Upper lobe of left lung (tissue), 6 donors: ENCODE results near the gene FGD2. TPM values are rescaled to one million over a fixed set of nuclear protein-coding genes. Genes with fewer than 3 reads are reported as not detected.
A peak's percentile ranks its signal among the peaks of the same experiment; 100 is the strongest.

ENCODE experiments used
- ATAC-seq, 2 donors: fragments of 200-7000 bp; cut with Tn5 transposase; one replicate each; pipeline ENCODE4 v1.9.1; 2022; ENCODE audit warnings: mild to moderate bottlenecking in 2 of 2, moderate library complexity in 2 of 2; ENCODE audit not compliant: low FRiP score in 2 of 2
- DNase-seq, 2 donors: peaks; one replicate each; pipeline ENCODE4 v3.0.0-alpha.2; 2019 to 2020
- H3K27ac ChIP-seq, 4 donors: fragments of 200-600 bp; sonication (generic); one replicate each; pipeline ENCODE4 v1.5.1; 2016 to 2019
- H3K27me3 ChIP-seq, 4 donors: fragments of 200-600 bp; sonication (generic); one replicate each; pipeline ENCODE4 v1.5.1; 2017 to 2019
- H3K36me3 ChIP-seq, 4 donors: fragments of 200-600 bp; sonication (generic); one replicate each; pipeline ENCODE4 v1.5.1; 2016 to 2019
- H3K4me1 ChIP-seq, 4 donors: fragments of 200-600 bp; sonication (generic); one replicate each; pipeline ENCODE4 v1.5.1; 2018 to 2019
- H3K4me3 ChIP-seq, 4 donors: fragments of 200-600 bp; sonication (generic); one replicate each; pipeline ENCODE4 v1.5.1; 2017 to 2019; ENCODE audit warnings: mild to moderate bottlenecking in 2 of 4, moderate library complexity in 1 of 4
- H3K9me3 ChIP-seq, 4 donors: fragments of 200-600 bp; sonication (generic); one replicate each; pipeline ENCODE4 v1.5.1; 2018 to 2019
- EP300 ChIP-seq, 4 donors: sonication (generic); formaldehyde crosslinking; IDR thresholded peaks; one replicate each; pipeline ENCODE4 v1.5.1; 2017; ENCODE audit warnings: antibody characterized with exemption in 4 of 4, control low read depth in 2 of 4
- POLR2A ChIP-seq, 4 donors: fragments of 450-650 bp; IDR thresholded peaks; one replicate each; pipeline ENCODE4 v1.5.1; 2016 to 2017; ENCODE audit warnings: antibody characterized with exemption in 4 of 4, mild to moderate bottlenecking in 2 of 4
- POLR2AphosphoS5 ChIP-seq, 2 donors: sonication (generic); formaldehyde crosslinking; IDR thresholded peaks; one replicate each; pipeline ENCODE4 v1.5.1; 2017; ENCODE audit warnings: antibody characterized with exemption in 2 of 2
- WGBS, 2 donors: methylation state at CpG; one replicate each; pipeline ENCODE4 v1.1.5; 2017 to 2018; 5-methylcytosine and 5-hydroxymethylcytosine counted together
- total RNA-seq, 6 donors: library from RNA; depleted of rRNA in 4 of 6; stranded (reverse); fragments of >200 nt in 4 of 6; gene quantifications; one replicate each; pipeline versions ENCODE4 v1.1.0 to v1.2.1, GENCODE V29; 2016 to 2021
- TF ChIP-seq, protein P1 (sequence below), 6 experiments: fragments of 450-650 bp in 4 of 6; fragments of 200-600 bp in 2 of 6; sonication (generic) in 2 of 6; IDR thresholded peaks; one replicate each; pipeline ENCODE4 v1.5.1; 2016 to 2019; ENCODE audit warnings: antibody characterized with exemption in 6 of 6
- donor health status: DM: no; HTN: no; CAD: no; lungs with moderate emphysema.
- donor health status: DM: no; HTN: yes; CAD: no; lungs with severe emphysema.

The FGD2 gene
- total RNA-seq, 6 donors from 2014 or later = 50.8 to 204 (median 92.3) TPM

DNA sequence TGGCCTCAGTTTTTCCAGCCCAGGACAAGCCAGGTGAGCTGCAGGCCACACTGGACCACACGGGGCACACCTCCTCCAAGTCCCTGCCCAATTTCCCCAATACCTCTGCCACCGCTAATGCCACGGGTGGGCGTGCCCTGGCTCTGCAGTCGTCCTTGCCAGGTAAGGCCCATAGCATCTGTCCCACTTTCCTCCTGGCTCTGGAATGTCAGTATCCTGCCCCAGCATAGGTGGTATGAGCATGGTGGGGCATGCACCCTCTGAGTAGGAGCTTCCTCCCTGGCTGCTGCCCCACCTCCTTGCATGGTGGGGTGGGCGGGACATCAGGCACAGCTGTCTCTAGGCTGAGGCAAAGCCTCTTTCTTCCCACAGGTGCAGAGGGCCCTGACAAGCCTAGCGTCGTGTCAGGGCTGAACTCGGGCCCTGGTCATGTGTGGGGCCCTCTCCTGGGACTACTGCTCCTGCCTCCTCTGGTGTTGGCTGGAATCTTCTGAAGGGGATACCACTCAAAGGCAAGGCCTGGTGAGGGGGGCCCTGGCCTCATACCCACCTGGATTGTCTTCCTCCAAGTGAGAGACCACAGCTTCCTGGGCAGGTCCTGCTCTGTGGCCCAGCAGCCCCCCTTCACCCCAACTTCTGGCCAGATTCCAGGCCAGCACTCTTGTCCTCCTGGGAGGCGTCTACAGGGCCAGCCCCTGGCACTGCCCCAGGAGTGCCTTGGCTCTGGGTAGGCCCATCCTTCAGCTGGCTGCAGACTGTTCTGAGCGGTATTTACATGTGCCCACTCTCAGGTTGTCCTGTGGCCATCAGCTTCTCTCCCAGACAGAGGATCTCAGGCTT, 41.8 kb upstream of the FGD2 start:
- 63 to 100% methylated on average over 5 to 9 of the region's 11 CpGs for WGBS, 2 donors
- TF ChIP-seq, protein P1, sequence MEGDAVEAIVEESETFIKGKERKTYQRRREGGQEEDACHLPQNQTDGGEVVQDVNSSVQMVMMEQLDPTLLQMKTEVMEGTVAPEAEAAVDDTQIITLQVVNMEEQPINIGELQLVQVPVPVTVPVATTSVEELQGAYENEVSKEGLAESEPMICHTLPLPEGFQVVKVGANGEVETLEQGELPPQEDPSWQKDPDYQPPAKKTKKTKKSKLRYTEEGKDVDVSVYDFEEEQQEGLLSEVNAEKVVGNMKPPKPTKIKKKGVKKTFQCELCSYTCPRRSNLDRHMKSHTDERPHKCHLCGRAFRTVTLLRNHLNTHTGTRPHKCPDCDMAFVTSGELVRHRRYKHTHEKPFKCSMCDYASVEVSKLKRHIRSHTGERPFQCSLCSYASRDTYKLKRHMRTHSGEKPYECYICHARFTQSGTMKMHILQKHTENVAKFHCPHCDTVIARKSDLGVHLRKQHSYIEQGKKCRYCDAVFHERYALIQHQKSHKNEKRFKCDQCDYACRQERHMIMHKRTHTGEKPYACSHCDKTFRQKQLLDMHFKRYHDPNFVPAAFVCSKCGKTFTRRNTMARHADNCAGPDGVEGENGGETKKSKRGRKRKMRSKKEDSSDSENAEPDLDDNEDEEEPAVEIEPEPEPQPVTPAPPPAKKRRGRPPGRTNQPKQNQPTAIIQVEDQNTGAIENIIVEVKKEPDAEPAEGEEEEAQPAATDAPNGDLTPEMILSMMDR (IDR thresholded peaks at IDR 0.05) = no peak
- TF ChIP-seq POLR2A (IDR thresholded peaks at IDR 0.05) = no peak
- no peak for TF ChIP-seq POLR2AphosphoS5 (IDR thresholded peaks at IDR 0.05)
- no peak for TF ChIP-seq EP300 (IDR thresholded peaks at IDR 0.05)
- Histone ChIP-seq H3K27me3 (no peaks in the 10 kb centered on the region), H3K9me3 (no peaks in the 10 kb centered on the region), H3K4me1 (peaks cover 17 to 47% (median 22%) of the 10 kb centered on the region in 4 donors), H3K36me3 (peaks cover 11 to 22% (median 18%) of the 10 kb centered on the region in 4 donors), H3K4me3 (no peak overlapping the region), H3K27ac (peak overlapping the region in 1 of 4 donors; percentile 40)
- DNase-seq (peak in 1 of 2 donors; percentile 67), ATAC-seq (peak in 1 of 2 donors; percentile 25)

DNA sequence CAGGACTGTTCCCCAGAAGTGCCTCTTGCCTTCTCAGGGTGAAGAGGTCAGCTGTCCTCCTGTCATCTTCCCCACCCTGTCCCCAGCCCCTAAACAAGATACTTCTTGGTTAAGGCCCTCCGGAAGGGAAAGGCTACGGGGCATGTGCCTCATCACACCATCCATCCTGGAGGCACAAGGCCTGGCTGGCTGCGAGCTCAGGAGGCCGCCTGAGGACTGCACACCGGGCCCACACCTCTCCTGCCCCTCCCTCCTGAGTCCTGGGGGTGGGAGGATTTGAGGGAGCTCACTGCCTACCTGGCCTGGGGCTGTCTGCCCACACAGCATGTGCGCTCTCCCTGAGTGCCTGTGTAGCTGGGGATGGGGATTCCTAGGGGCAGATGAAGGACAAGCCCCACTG, 41.1 kb upstream of the FGD2 start:
- Histone ChIP-seq H3K9me3 (no peaks in the 10 kb centered on the region), H3K27me3 (no peaks in the 10 kb centered on the region), H3K36me3 (peaks cover 17 to 29% (median 25%) of the 10 kb centered on the region in 4 donors), H3K27ac (peak overlapping the region in 1 of 4 donors; percentile 40), H3K4me1 (peaks cover 17 to 51% (median 24%) of the 10 kb centered on the region in 4 donors), H3K4me3 (no peak overlapping the region)
- ATAC-seq = no peak
- DNase-seq = no peak
- no peak for TF ChIP-seq POLR2AphosphoS5 (IDR thresholded peaks at IDR 0.05)
- no peak for TF ChIP-seq EP300 (IDR thresholded peaks at IDR 0.05)
- TF ChIP-seq, protein P1 (IDR thresholded peaks at IDR 0.05) = no peak
- no peak for TF ChIP-seq POLR2A (IDR thresholded peaks at IDR 0.05)
- 75 to 100% methylated on average over 1 to 5 of the region's 6 CpGs for WGBS, 2 donors

DNA sequence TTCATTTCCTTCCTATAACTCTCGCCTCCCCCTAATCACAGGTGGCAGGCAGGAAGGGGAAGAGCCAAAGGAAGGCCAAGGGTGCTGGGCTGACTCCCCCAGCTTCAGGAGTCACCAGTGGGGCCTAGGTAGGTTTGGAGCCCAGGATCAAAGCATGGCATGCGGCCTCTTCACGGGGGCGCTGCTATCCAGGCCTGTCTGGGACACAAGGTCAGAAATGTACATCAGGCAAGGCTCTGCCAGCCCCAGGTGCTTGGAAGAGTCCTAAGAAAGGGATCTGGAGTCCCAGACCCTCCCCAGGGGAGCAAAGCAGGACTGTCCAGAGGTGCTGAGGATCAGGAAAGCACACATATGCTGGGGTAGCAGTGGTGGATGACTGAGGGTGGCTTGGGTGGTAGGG, 40.5 kb upstream of the FGD2 start:
- DNase-seq (no peak), ATAC-seq (no peak)
- H3K27me3 ChIP-seq = no peaks in the 10 kb centered on the region
- H3K27ac ChIP-seq = peak overlapping the region in 1 of 4 donors; percentile 40
- no peak overlapping the region for H3K4me3 ChIP-seq
- 63 to 75% methylated on average over 1 to 4 of the region's 4 CpGs for WGBS, 2 donors
- peaks cover 22 to 35% (median 31%) of the 10 kb centered on the region in 4 donors for H3K36me3 ChIP-seq
- H3K4me1 ChIP-seq = peaks cover 17 to 52% (median 26%) of the 10 kb centered on the region in 4 donors
- H3K9me3 ChIP-seq = no peaks in the 10 kb centered on the region
- TF ChIP-seq POLR2A (IDR thresholded peaks at IDR 0.05) (no peak), POLR2AphosphoS5 (IDR thresholded peaks at IDR 0.05) (no peak), EP300 (IDR thresholded peaks at IDR 0.05) (no peak)
- TF ChIP-seq, protein P1 (IDR thresholded peaks at IDR 0.05) = no peak

DNA sequence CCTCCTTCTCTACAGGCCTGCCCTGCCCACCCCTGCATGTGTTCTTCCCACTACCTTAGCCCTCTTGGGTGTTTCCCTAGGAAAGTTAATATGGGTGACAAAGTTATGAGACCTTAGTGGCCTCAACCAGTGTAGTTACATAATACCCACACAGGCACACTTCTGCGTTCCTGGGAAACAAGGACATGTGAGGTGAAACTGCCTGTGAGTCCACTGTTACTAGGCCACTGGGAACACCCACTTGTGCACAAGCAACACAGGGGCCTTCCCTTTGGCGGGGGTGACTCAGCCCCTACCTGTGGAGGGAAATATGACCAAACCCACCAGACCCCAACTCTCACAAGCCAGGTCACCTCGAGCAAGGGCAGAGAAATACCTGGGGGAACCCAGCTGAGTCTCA, 38.2 kb upstream of the FGD2 start:
- Histone ChIP-seq H3K36me3 (peaks cover 45 to 59% (median 54%) of the 10 kb centered on the region in 4 donors), H3K4me1 (peaks cover 12 to 57% (median 24%) of the 10 kb centered on the region in 4 donors), H3K27ac (peak overlapping the region in 3 of 4 donors; percentile 39 to 46 (median 46)), H3K9me3 (no peaks in the 10 kb centered on the region), H3K27me3 (no peaks in the 10 kb centered on the region), H3K4me3 (no peak overlapping the region)
- TF ChIP-seq EP300 (IDR thresholded peaks at IDR 0.05) (no peak), POLR2A (IDR thresholded peaks at IDR 0.05) (no peak), POLR2AphosphoS5 (IDR thresholded peaks at IDR 0.05) (no peak)
- TF ChIP-seq, protein P1 (IDR thresholded peaks at IDR 0.05) = no peak
- WGBS, 2 donors = 57 to 80% methylated on average over 3 of the region's 3 CpGs
- DNase-seq (peak in 1 of 2 donors; percentile 55), ATAC-seq (no peak)
